Calu3 (cell line): ENCODE data around the gene BCOR. TPM values are rescaled to one million over a fixed set of nuclear protein-coding genes. Genes with fewer than 3 reads are reported as not detected.

Experiments used
- BruUV-seq: library from RNA; stranded (reverse); fragments of 400-500 nt; replicated peaks from 2 replicates; lab custom pipeline; 2021; lab: Mats Ljungman, UMichigan
- CTCF ChIA-PET: fragments of 300-600 bp; sonication (Branson Sonifier 250); formaldehyde crosslinking; loops from one replicate; lab custom pipeline; 2022; ENCODE audit warnings: antibody characterized with exemption; lab: Charles Lee
- DNase-seq: peaks from one replicate; pipeline ENCODE4 v3.0.0; 2022
- H3K27ac Mint-ChIP-seq: one replicate; pipeline ENCODE4 v1.8.0; 2022; ENCODE audit warnings: mixed read lengths; ENCODE audit not compliant: unreplicated experiment
- H3K27me3 Mint-ChIP-seq: one replicate; pipeline ENCODE4 v1.8.0; 2022; ENCODE audit warnings: mixed read lengths; ENCODE audit not compliant: unreplicated experiment
- H3K36me3 Mint-ChIP-seq: one replicate; pipeline ENCODE4 v1.8.0; 2022; ENCODE audit warnings: mild to moderate bottlenecking, moderate library complexity, mixed read lengths; ENCODE audit not compliant: insufficient read depth, unreplicated experiment
- H3K4me1 Mint-ChIP-seq: one replicate; pipeline ENCODE4 v1.8.0; 2022; ENCODE audit warnings: mild to moderate bottlenecking, low read depth, mixed read lengths; ENCODE audit not compliant: unreplicated experiment
- H3K4me3 Mint-ChIP-seq: one replicate; pipeline ENCODE4 v1.8.0; 2022; ENCODE audit warnings: mild to moderate bottlenecking, low read depth, moderate library complexity, mixed read lengths; ENCODE audit not compliant: unreplicated experiment
- H3K9me3 Mint-ChIP-seq: one replicate; pipeline ENCODE4 v1.8.0; 2022; ENCODE audit warnings: low read depth, mixed read lengths; ENCODE audit not compliant: unreplicated experiment
- intact Hi-C: fragments of 100-400 bp; cut with micrococcal nuclease; formaldehyde crosslinking; loops from one replicate; pipeline ENCODE4 v1.10.0; 2022; ENCODE audit not compliant: unreplicated experiment
- total RNA-seq: library from RNA; stranded (reverse); gene quantifications from 2 replicates; pipeline ENCODE4 v1.2.3, GENCODE V29; 2022
- TF ChIP-seq, protein P1 (sequence below): fragments of 200-600 bp; IDR thresholded peaks from one replicate; pipeline ENCODE4 v1.8.0; 2022; ENCODE audit warnings: antibody characterized with exemption; ENCODE audit not compliant: unreplicated experiment

BCOR gene
- total RNA-seq, 1 experiment from 2014 or later, result 21.1 TPM

DNA sequence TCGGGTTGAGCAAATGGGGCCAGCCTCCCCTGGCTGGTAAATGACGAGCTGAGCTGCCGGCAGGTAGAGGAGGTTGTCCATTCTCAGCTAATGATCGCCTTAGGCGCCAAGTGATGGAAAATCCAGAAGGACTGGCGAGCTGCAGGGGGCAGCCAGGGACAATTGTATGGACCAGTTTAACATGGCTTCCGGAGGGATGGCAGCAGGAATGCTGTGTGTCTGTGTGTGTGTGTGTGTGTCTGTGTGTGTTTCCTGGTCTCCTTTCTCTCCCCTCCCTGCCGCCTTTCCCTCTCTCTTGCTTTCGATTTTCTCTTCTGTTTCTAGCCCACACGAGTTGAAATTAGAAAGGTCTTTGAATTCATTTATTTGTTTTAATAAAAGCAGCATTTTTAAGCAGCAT is 45.2 kb upstream of the BCOR start:
- peaks cover 7% of the 10 kb centered on the region for H3K36me3 Mint-ChIP-seq
- CTCF ChIA-PET, result no interaction called here
- intact Hi-C loops, result no loop called here
- no peak for DNase-seq
- H3K27me3 Mint-ChIP-seq, result no peaks in the 10 kb centered on the region
- no TSS peak for BruUV-seq
- TF ChIP-seq, protein P1, sequence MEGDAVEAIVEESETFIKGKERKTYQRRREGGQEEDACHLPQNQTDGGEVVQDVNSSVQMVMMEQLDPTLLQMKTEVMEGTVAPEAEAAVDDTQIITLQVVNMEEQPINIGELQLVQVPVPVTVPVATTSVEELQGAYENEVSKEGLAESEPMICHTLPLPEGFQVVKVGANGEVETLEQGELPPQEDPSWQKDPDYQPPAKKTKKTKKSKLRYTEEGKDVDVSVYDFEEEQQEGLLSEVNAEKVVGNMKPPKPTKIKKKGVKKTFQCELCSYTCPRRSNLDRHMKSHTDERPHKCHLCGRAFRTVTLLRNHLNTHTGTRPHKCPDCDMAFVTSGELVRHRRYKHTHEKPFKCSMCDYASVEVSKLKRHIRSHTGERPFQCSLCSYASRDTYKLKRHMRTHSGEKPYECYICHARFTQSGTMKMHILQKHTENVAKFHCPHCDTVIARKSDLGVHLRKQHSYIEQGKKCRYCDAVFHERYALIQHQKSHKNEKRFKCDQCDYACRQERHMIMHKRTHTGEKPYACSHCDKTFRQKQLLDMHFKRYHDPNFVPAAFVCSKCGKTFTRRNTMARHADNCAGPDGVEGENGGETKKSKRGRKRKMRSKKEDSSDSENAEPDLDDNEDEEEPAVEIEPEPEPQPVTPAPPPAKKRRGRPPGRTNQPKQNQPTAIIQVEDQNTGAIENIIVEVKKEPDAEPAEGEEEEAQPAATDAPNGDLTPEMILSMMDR, result no peak
- H3K27ac Mint-ChIP-seq, result no peak overlapping the region
- H3K9me3 Mint-ChIP-seq, result no peaks in the 10 kb centered on the region
- no peak overlapping the region for H3K4me3 Mint-ChIP-seq
- peaks cover 17% of the 10 kb centered on the region for H3K4me1 Mint-ChIP-seq

DNA sequence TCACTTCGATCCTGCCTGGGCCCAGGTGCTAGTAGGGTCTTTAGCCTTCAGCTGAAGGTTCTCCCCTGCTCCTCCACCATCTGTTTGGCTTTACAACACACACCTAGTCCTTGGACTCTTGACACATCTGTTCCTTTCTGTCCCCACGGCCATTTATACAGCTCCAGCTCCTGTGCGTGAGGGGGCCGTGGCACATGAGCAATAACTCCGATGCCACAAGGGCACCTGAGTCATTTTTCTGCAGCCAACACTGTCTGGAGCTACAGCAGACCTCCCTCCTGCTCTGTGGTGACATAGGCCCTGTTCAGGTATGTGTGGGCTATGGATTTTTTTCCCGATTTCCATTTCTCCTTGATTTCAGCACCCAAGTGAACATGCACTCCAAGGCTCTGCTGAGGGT is 44.7 kb upstream of the BCOR start:
- Mint-ChIP-seq H3K27me3 (no peaks in the 10 kb centered on the region), H3K9me3 (no peaks in the 10 kb centered on the region), H3K4me3 (no peak overlapping the region), H3K27ac (no peak overlapping the region), H3K4me1 (peaks cover 17% of the 10 kb centered on the region), H3K36me3 (peaks cover 7% of the 10 kb centered on the region)
- no peak for DNase-seq
- CTCF ChIA-PET, result interaction anchor here (1.2 to 1.3 kb wide), 2 partner anchors 14 to 35 kb away, joined by 3 read pairs; no protein-coding TSS in a partner anchor
- intact Hi-C loops, result no loop called here
- TF ChIP-seq, protein P1, result no peak
- BruUV-seq, result no TSS peak

DNA sequence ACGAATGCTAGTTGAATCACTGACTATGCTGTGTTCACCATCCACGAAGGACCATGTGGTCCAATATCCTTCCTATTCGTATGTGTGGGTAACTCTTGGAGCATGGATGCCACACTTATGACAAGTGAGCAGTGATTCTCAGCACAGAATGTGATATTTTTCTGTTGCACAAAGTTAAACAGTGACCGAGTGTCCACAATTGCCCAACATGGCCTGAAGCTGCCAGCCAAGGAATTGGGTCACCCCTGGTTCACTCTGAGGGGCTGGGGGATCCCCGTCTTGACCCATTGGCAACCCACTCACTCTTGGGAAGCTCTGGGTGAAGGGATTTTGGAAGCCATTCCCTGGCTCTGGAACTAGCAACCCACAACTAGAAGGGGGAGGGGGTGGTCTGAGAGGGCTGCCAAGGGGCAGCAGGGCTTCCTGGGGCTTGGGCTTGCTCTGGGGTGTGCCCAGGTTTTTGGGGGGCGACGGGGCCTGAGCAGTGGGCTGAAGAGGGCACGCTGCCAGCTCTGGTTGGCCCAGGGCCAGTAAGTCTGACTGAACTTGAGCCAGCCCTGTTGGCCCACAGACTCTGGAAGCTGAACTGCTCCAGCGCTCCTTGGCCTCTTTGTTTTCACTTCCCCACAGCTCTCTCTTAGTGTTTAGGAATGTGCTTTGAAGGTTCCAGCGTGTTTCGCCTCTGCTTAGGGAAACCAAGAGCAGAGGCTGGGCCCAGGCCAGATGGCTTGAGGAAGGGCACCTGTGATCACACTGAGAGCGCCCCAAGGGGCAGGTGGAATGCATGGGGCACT is 43.1 kb upstream of the BCOR start:
- DNase-seq, result peak; percentile 23
- H3K27ac Mint-ChIP-seq, result no peak overlapping the region
- no peaks in the 10 kb centered on the region for H3K9me3 Mint-ChIP-seq
- peaks cover 17% of the 10 kb centered on the region for H3K4me1 Mint-ChIP-seq
- BruUV-seq, result no TSS peak
- H3K36me3 Mint-ChIP-seq, result peaks cover 10% of the 10 kb centered on the region
- intact Hi-C loops, result no loop called here
- CTCF ChIA-PET, result interaction anchor here (0.8 to 1.3 kb wide), 4 partner anchors 11 to 127 kb away, joined by 3 read pairs; no protein-coding TSS in a partner anchor
- H3K27me3 Mint-ChIP-seq, result no peaks in the 10 kb centered on the region
- no peak overlapping the region for H3K4me3 Mint-ChIP-seq
- TF ChIP-seq, protein P1, result no peak

DNA sequence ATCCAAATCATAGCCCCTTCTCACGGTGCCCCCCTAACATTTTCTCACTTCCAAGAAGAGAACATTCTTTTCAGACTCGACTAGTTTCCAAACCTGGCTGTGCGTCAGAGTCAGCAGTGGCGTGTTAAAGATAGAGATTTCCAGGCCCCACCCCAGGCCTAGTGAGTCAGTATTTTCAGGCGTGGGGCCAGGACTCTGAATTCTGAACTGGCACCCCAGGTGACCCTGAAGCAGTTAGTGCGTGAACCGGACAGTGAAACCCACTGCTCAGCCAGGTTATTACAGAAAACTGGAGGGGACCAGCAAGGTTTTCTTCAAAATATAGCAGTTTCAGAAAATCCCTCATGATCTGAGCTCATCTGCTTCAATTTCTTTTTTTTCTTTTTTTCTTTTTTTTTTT is 35.0 kb upstream of the BCOR start:
- Mint-ChIP-seq H3K36me3 (peaks cover 11% of the 10 kb centered on the region), H3K4me3 (no peak overlapping the region), H3K9me3 (no peaks in the 10 kb centered on the region), H3K4me1 (peaks cover 17% of the 10 kb centered on the region), H3K27ac (no peak overlapping the region), H3K27me3 (no peaks in the 10 kb centered on the region)
- intact Hi-C loops, result no loop called here
- TF ChIP-seq, protein P1, result no peak
- peak; percentile 64 for DNase-seq
- CTCF ChIA-PET, result no interaction called here
- BruUV-seq, result no TSS peak
